ENCODE data around the gene COL9A3. TPM values are rescaled to one million over a fixed set of nuclear protein-coding genes. Genes with fewer than 3 reads are reported as not detected.

Gene COL9A3
- total RNA-seq, 1 experiment from 2014 or later: 150 TPM

DNA sequence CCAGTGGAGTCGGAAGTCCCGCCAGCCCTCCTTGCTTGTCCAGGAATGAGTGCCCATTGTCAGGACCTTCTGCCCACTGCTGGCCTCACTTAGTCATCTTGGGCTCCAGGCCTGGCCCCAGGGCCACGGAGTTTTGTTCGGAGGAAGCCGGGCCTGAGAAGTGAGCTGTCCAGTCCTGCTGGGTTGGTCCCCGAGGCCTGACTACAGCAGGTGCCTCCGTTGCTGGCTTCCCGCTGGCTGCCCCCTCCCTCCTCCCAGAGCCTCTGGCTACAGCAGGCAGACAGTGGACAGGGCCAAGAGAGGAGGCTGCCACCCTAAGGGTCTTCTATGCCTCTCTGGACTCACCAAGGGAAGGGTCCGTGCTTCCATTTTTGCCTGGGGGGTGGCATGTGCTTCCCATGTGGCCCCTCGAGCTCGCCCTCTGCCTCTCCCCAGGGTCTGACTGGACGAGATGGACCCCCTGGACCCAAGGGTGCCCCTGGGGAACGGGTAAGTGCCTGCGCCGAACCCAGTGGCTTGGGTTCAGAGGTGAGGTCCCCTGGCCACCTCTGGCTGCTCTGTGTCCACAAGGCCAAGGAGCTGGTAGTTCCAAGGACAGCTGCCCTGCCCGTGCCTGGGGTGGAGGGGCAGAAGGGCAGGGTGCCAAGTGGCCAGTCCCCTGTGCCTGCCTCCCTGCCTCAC lies 2.8 kb downstream of the COL9A3 start:
- no peak overlapping the region for H2AK5ac ChIP-seq (ENCODE audit: insufficient read length, low read length)

More for the DNA sequence above, 2.8 kb downstream of the COL9A3 start:
- Mint-ChIP-seq H3K27ac (no peak overlapping the region), H3K27me3 (ENCODE audit: low read depth) (peaks cover 5% of the 10 kb centered on the region), H3K4me3 (no peak overlapping the region), H3K4me1 (peaks cover 21 to 25% of the 10 kb centered on the region in 2 experiments), H3K9me3 (no peaks in the 10 kb centered on the region), H3K36me3 (ENCODE audit: insufficient read depth in 1 of 3, low read depth in 3 of 3) (peaks cover 0 to 5% (median 0%) of the 10 kb centered on the region in 3 experiments; a peak in 1 of 7 replicates)
- Histone ChIP-seq H3K18ac (ENCODE audit: insufficient read length, low read depth, low read length) (no peak overlapping the region), H4K20me1 (ENCODE audit: control insufficient read depth, insufficient read depth, insufficient read length) (no peaks in the 10 kb centered on the region), H3K14ac (ENCODE audit: insufficient read depth, low read length) (no peak overlapping the region), H3K9ac (ENCODE audit: extremely low read depth, insufficient read length, low read length) (no peak overlapping the region), H3K23me2 (ENCODE audit: insufficient read length, low read depth, low read length, poor library complexity, severe bottlenecking) (peaks cover 16% of the 10 kb centered on the region), H3K4me2 (ENCODE audit: insufficient read depth, insufficient read length, low read length) (no peak overlapping the region), H3K56ac (ENCODE audit: insufficient read length, low read depth, low read length) (no peak overlapping the region), H3K79me2 (ENCODE audit: insufficient read depth, low read length) (no peaks in the 10 kb centered on the region), H2BK12ac (ENCODE audit: insufficient read length, low read depth, low read length) (no peak overlapping the region), H2AFZ (ENCODE audit: low read length) (no peak overlapping the region), H2BK20ac (ENCODE audit: low read depth, low read length, poor library complexity, severe bottlenecking) (no peak overlapping the region), H4K5ac (ENCODE audit: insufficient read length, low read depth, low read length) (no peak overlapping the region), H3K23ac (ENCODE audit: insufficient read length, low read depth, low read length) (no peak overlapping the region), H2BK120ac (ENCODE audit: low read depth, low read length, poor library complexity, severe bottlenecking) (no peak overlapping the region), H3K27me3 (ENCODE audit: insufficient read depth, low read length) (no peaks in the 10 kb centered on the region), H2BK15ac (ENCODE audit: low read depth, low read length) (no peak overlapping the region), H2BK5ac (ENCODE audit: insufficient read length, low read length) (no peak overlapping the region), H4K8ac (replicated peaks; ENCODE audit: insufficient read length, low read depth, low read length) (no peak overlapping the region), H3K27ac (ENCODE audit: insufficient read length, low read depth, low read length) (no peak overlapping the region), H3K4me1 (ENCODE audit: insufficient read depth, low read length) (no peaks in the 10 kb centered on the region; the same call in 1 of the 2 replicates), H3T11ph (ENCODE audit: low read length) (no peak overlapping the region), H3K79me1 (ENCODE audit: insufficient read depth, low read depth, low read length, poor library complexity, severe bottlenecking) (no peaks in the 10 kb centered on the region), H4K91ac (ENCODE audit: insufficient read length, low read depth, low read length) (no peak overlapping the region), H3K4ac (ENCODE audit: low read depth, low read length) (no peak overlapping the region), H3K9me3 (ENCODE audit: control insufficient read depth, low read depth, low read length) (no peaks in the 10 kb centered on the region)
- TF ChIP-seq, protein P1, sequence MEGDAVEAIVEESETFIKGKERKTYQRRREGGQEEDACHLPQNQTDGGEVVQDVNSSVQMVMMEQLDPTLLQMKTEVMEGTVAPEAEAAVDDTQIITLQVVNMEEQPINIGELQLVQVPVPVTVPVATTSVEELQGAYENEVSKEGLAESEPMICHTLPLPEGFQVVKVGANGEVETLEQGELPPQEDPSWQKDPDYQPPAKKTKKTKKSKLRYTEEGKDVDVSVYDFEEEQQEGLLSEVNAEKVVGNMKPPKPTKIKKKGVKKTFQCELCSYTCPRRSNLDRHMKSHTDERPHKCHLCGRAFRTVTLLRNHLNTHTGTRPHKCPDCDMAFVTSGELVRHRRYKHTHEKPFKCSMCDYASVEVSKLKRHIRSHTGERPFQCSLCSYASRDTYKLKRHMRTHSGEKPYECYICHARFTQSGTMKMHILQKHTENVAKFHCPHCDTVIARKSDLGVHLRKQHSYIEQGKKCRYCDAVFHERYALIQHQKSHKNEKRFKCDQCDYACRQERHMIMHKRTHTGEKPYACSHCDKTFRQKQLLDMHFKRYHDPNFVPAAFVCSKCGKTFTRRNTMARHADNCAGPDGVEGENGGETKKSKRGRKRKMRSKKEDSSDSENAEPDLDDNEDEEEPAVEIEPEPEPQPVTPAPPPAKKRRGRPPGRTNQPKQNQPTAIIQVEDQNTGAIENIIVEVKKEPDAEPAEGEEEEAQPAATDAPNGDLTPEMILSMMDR (conservative IDR thresholded peaks at IDR 0.05): no peak
- no CpG with 5 or more reads among the region's 16 CpGs for WGBS (ENCODE audit: extremely low coverage, insufficient read length, low lambda C conversion rate)
- DNase-seq: no peak

Measured in H9 (cell line).